ENCODE measurements around the gene SHOX.

SHOX gene

DNA sequence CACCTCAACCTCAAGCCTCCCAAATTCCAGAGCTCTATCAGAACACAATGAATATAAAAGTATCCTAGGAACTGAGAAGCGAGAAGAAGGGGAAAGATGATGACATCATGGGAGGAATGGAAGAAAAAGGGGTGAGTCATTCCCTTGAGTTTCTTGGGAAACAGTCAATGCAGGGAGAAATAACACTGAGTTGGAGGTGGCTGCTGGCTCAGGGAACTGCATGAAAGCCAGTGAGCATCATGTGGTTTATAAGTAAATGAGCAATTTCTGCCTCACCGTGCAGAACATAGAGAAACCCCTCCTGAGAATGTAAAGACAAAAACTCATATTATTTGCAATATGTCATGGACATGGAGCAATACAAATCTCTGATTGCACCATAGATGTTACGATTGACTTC lies 73.3 kb downstream of the SHOX start:
- TF ChIP-seq, protein P1, sequence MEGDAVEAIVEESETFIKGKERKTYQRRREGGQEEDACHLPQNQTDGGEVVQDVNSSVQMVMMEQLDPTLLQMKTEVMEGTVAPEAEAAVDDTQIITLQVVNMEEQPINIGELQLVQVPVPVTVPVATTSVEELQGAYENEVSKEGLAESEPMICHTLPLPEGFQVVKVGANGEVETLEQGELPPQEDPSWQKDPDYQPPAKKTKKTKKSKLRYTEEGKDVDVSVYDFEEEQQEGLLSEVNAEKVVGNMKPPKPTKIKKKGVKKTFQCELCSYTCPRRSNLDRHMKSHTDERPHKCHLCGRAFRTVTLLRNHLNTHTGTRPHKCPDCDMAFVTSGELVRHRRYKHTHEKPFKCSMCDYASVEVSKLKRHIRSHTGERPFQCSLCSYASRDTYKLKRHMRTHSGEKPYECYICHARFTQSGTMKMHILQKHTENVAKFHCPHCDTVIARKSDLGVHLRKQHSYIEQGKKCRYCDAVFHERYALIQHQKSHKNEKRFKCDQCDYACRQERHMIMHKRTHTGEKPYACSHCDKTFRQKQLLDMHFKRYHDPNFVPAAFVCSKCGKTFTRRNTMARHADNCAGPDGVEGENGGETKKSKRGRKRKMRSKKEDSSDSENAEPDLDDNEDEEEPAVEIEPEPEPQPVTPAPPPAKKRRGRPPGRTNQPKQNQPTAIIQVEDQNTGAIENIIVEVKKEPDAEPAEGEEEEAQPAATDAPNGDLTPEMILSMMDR (IDR thresholded peaks at IDR 0.05; ENCODE audit: insufficient read depth, low read depth, low read length, missing control alignments), result no peak

More for the DNA sequence above, 73.3 kb downstream of the SHOX start:
- DNase-seq (ENCODE audit: low read depth), result no peak
- no peak overlapping the region for H3K4me3 ChIP-seq (ENCODE audit: low read depth, low read length)

Data from GM12865 (cell line).